Measurements from ENCODE around the gene MTMR3.
A peak's percentile ranks its signal among the peaks of the same experiment; 100 is the strongest.

The MTMR3 gene

GRCh38 chr22:30027169-30027568 is 144.2 kb downstream of the MTMR3 start:
- no peak for DNase-seq (ENCODE audit: low spot score)

GRCh38 chr22:30027791-30028190 is 144.8 kb downstream of the MTMR3 start:
- DNase-seq (ENCODE audit: low spot score) = no peak

- DNase-seq (ENCODE audit: low spot score) = no peak
Measured at GRCh38 chr22:30028731-30029130, 145.8 kb downstream of the MTMR3 start.

GRCh38 chr22:30029512-30029911 is 146.5 kb downstream of the MTMR3 start:
- no peak for DNase-seq (ENCODE audit: low spot score)

- DNase-seq (ENCODE audit: low spot score) = no peak
Measured at GRCh38 chr22:30030329-30030728, 147.4 kb downstream of the MTMR3 start.

- no peak for DNase-seq (ENCODE audit: low spot score)
Measured at GRCh38 chr22:30031328-30031727, 148.4 kb downstream of the MTMR3 start.

- no peak for DNase-seq (ENCODE audit: low spot score)
Measured at GRCh38 chr22:30031764-30032455, 148.9 kb downstream of the MTMR3 start.

- DNase-seq (ENCODE audit: low spot score) = no peak
Measured at GRCh38 chr22:30033137-30033536, 150.2 kb downstream of the MTMR3 start.

- DNase-seq (ENCODE audit: low spot score) = no peak
Measured at GRCh38 chr22:30033901-30034300, 150.9 kb downstream of the MTMR3 start.

GRCh38 chr22:30036656-30037055 is 153.7 kb downstream of the MTMR3 start:
- no peak for DNase-seq (ENCODE audit: low spot score)

GRCh38 chr22:30038219-30038618 is 155.2 kb downstream of the MTMR3 start:
- DNase-seq (ENCODE audit: low spot score) = no peak

GRCh38 chr22:30040499-30041260 is 157.7 kb downstream of the MTMR3 start:
- DNase-seq (ENCODE audit: low spot score) = no peak

- DNase-seq (ENCODE audit: low spot score) = no peak
Measured at GRCh38 chr22:30041475-30041874, 158.5 kb downstream of the MTMR3 start.

- DNase-seq (ENCODE audit: low spot score) = no peak
Measured at GRCh38 chr22:30041881-30042280, 158.9 kb downstream of the MTMR3 start.

GRCh38 chr22:30043161-30043560 is 160.2 kb downstream of the MTMR3 start:
- DNase-seq (ENCODE audit: low spot score) = no peak

- peak; percentile 23 for DNase-seq (ENCODE audit: low spot score)
Measured at GRCh38 chr22:30044369-30044768, 161.4 kb downstream of the MTMR3 start.

- no peak for DNase-seq (ENCODE audit: low spot score)
Measured at GRCh38 chr22:30044881-30045493, 162.0 kb downstream of the MTMR3 start.

- DNase-seq (ENCODE audit: low spot score) = no peak
Measured at GRCh38 chr22:30045494-30045887, 162.5 kb downstream of the MTMR3 start.

- no peak for DNase-seq (ENCODE audit: low spot score)
Measured at GRCh38 chr22:30045901-30046715, 163.1 kb downstream of the MTMR3 start.

GRCh38 chr22:30046716-30047363 is 163.9 kb downstream of the MTMR3 start:
- DNase-seq (ENCODE audit: low spot score) = no peak

- no peak for DNase-seq (ENCODE audit: low spot score)
Measured at GRCh38 chr22:30047364-30047738, 164.4 kb downstream of the MTMR3 start.

- DNase-seq (ENCODE audit: low spot score) = no peak
Measured at GRCh38 chr22:30048681-30049080, 165.7 kb downstream of the MTMR3 start.

Measured in hematopoietic multipotent progenitor cell treated with erythropoietin and hydrocortisone succinate and interleukin-3 and kit ligand, for 17 days (in vitro differentiated cells).